SK-N-SH (cell line): ENCODE results near the gene TAX1BP1. TPM values are rescaled to one million over a fixed set of nuclear protein-coding genes. Genes with fewer than 3 reads are reported as not detected.

Experiments used
- CTCF ChIA-PET: fragments of 300-600, 350-600 bp; formaldehyde crosslinking; extraction: SDS; loops from one replicate; lab custom pipeline; 2021; lab: Yijun Ruan, JAX
- POLR2A ChIA-PET: fragments of 350-600 bp; sonication (Branson Sonifier 250); formaldehyde crosslinking; extraction: SDS; loops from one replicate; lab custom pipeline; 2020; ENCODE audit warnings: antibody characterized with exemption, inconsistent platforms; lab: Yijun Ruan, JAX
- DNase-seq: peaks from one replicate; pipeline ENCODE4 v3.0.0; 2012
- H2AFZ ChIP-seq: fragments of 200-600 bp; sonication (generic); 2 replicates; pipeline ENCODE4 v1.8.1; 2016; ENCODE audit warnings: antibody characterized with exemption, mild to moderate bottlenecking, low read depth
- H3F3A ChIP-seq: fragments of 200-600 bp; sonication (generic); replicated peaks from 2 replicates; pipeline ENCODE3; 2016; ENCODE audit warnings: antibody characterized with exemption, mild to moderate bottlenecking; ENCODE audit not compliant: insufficient read depth
- H3K27ac ChIP-seq, 2 experiments: fragments of 200-500 bp in 1 of 2; fragments of 200-600 bp in 1 of 2; sonication (Bioruptor generic) in 1 of 2; sonication (generic), shearing (Covaris generic) in 1 of 2; 2 replicates each; pipeline versions ENCODE4 v1.5.1 to v1.6.1; 2014 to 2016; ENCODE audit warnings: low read depth in 2 of 2, inconsistent platforms in 1 of 2, low read length in 1 of 2, mild to moderate bottlenecking in 1 of 2, mixed read lengths in 1 of 2
- H3K27me3 ChIP-seq: fragments of 200-600 bp; sonication (generic), shearing (Covaris generic); 2 replicates; pipeline ENCODE4 v1.6.1; 2016; ENCODE audit warnings: mixed run types; ENCODE audit not compliant: insufficient read depth
- H3K36me3 ChIP-seq, 2 experiments: fragments of 200-500 bp in 1 of 2; fragments of 200-600 bp in 1 of 2; sonication (Bioruptor generic) in 1 of 2; sonication (generic) in 1 of 2; replicated peaks in 1 of 2; 2 replicates each; pipeline versions ENCODE3 to v1.5.1; 2014 to 2016; ENCODE audit warnings: low read length in 1 of 2, mild to moderate bottlenecking in 1 of 2; ENCODE audit not compliant: insufficient read depth in 2 of 2, control insufficient read depth in 1 of 2
- H3K4me1 ChIP-seq, 2 experiments: fragments of 200-500 bp in 1 of 2; fragments of 200-600 bp in 1 of 2; sonication (Bioruptor generic) in 1 of 2; sonication (generic), shearing (Covaris generic) in 1 of 2; 2 replicates each; pipeline versions ENCODE4 v1.5.1 to v1.6.1; 2014 to 2016; ENCODE audit warnings: low read depth in 1 of 2, low read length in 1 of 2, mixed run types in 1 of 2; ENCODE audit not compliant: insufficient read depth in 2 of 2, control insufficient read depth in 1 of 2
- H3K4me2 ChIP-seq: fragments of 200-600 bp; sonication (generic), shearing (Covaris generic); 2 replicates; pipeline ENCODE4 v1.6.1; 2017; ENCODE audit warnings: mixed run types
- H3K4me3 ChIP-seq, 2 experiments: fragments of 200-500 bp in 1 of 2; fragments of 200-600 bp in 1 of 2; sonication (Bioruptor generic) in 1 of 2; sonication (generic), shearing (Covaris generic) in 1 of 2; 2 replicates each; pipeline versions ENCODE4 v1.5.1 to v1.8.1; 2014 to 2016; ENCODE audit warnings: low read depth in 2 of 2, inconsistent platforms in 1 of 2, low read length in 1 of 2, mild to moderate bottlenecking in 1 of 2, mixed read lengths in 1 of 2, moderate library complexity in 1 of 2
- H3K79me2 ChIP-seq: fragments of 200-600 bp; sonication (generic); 2 replicates; pipeline ENCODE4 v1.8.1; 2017; ENCODE audit warnings: mild to moderate bottlenecking; ENCODE audit not compliant: insufficient read depth
- H3K9ac ChIP-seq: fragments of 200-600 bp; sonication (generic); 2 replicates; pipeline ENCODE4 v1.6.1; 2017; ENCODE audit warnings: mixed run types
- H3K9me2 ChIP-seq: fragments of 200-600 bp; sonication (generic); 2 replicates; pipeline ENCODE4 v1.6.1; 2017; ENCODE audit warnings: mixed run types
- H3K9me3 ChIP-seq: fragments of 200-600 bp; sonication (generic); 2 replicates; pipeline ENCODE4 v1.6.1; 2017; ENCODE audit warnings: mixed run types, mild to moderate bottlenecking, moderate library complexity
- H4K20me1 ChIP-seq: fragments of 200-600 bp; sonication (generic); 2 replicates; pipeline ENCODE4 v1.6.1; 2017; ENCODE audit warnings: mild to moderate bottlenecking, mixed run types; ENCODE audit not compliant: insufficient read depth
- CHD2 ChIP-seq: fragments of 150-350 bp; IDR thresholded peaks from 2 replicates; pipeline ENCODE4 v1.6.1; 2018; ENCODE audit warnings: low read length; ENCODE audit not compliant: partially characterized antibody
- ELF1 ChIP-seq: IDR thresholded peaks from 2 replicates; pipeline ENCODE4 v1.4.0; 2012
- EZH2phosphoT487 ChIP-seq: fragments of 200-600 bp; sonication (generic); IDR thresholded peaks from 2 replicates; pipeline ENCODE4 v1.6.1; 2017; ENCODE audit warnings: low read depth, mixed run types, mild to moderate bottlenecking, antibody characterized with exemption, moderate library complexity, borderline replicate concordance
- FOXJ3 ChIP-seq: sonication (generic); formaldehyde crosslinking; IDR thresholded peaks from 2 replicates; pipeline ENCODE4 v1.5.1; 2020; ENCODE audit warnings: mild to moderate bottlenecking, missing genetic modification reagents
- FOXM1 ChIP-seq: IDR thresholded peaks from 2 replicates; pipeline ENCODE4 v1.4.0; 2012; ENCODE audit warnings: low read depth, mild to moderate bottlenecking
- GATA2 ChIP-seq: sonication (generic); formaldehyde crosslinking; IDR thresholded peaks from 2 replicates; pipeline ENCODE4 v1.5.0; 2020; ENCODE audit warnings: mild to moderate bottlenecking, missing genetic modification reagents
- MXI1 ChIP-seq: IDR thresholded peaks from 2 replicates; pipeline ENCODE4 v1.6.1; 2012; ENCODE audit warnings: mild to moderate bottlenecking, low read depth, low read length, improper control_type of control experiment
- POLR2AphosphoS5 ChIP-seq: IDR thresholded peaks from 2 replicates; pipeline ENCODE4 v1.6.1; 2012; ENCODE audit warnings: low read depth, low read length
- RFX5 ChIP-seq: IDR thresholded peaks from 2 replicates; pipeline ENCODE4 v1.6.1; 2012; ENCODE audit warnings: mild to moderate bottlenecking, improper control_type of control experiment, low read length
- RXRA ChIP-seq: IDR thresholded peaks from 2 replicates; pipeline ENCODE4 v1.4.0; 2012; ENCODE audit warnings: low read depth, mild to moderate bottlenecking, borderline replicate concordance
- SIN3A ChIP-seq: IDR thresholded peaks from 2 replicates; pipeline ENCODE4 v1.6.1; 2012; ENCODE audit warnings: low read depth, mild to moderate bottlenecking, low read length, moderate library complexity, borderline replicate concordance
- SMC3 ChIP-seq: IDR thresholded peaks from 2 replicates; pipeline ENCODE4 v1.6.1; 2012; ENCODE audit warnings: low read depth, low read length, improper control_type of control experiment
- TCF12 ChIP-seq: IDR thresholded peaks from 2 replicates; pipeline ENCODE4 v1.4.0; 2012
- WGBS: methylation state at CpG from one replicate; pipeline ENCODE4 v1.1.6; 2017; ENCODE audit warnings: low lambda C conversion rate; 5-methylcytosine and 5-hydroxymethylcytosine counted together
- polyA plus RNA-seq, 3 experiments: library from polyadenylated mRNA; depleted of rRNA; stranded (reverse); fragments of >200 nt; gene quantifications; 2 replicates each; pipeline ENCODE4 v1.2.3, GENCODE V29; 2012
- TF ChIP-seq, protein P1 (sequence below): IDR thresholded peaks from 2 replicates; pipeline ENCODE4 v1.4.0; 2012; ENCODE audit warnings: low read depth, borderline replicate concordance
- TF ChIP-seq, protein P2 (sequence below): IDR thresholded peaks from 2 replicates; pipeline ENCODE4; 2012
- TF ChIP-seq, protein P3 (sequence below): fragments of 200-600 bp; sonication (generic); IDR thresholded peaks from 2 replicates; pipeline ENCODE4 v1.6.1; 2017; ENCODE audit warnings: antibody characterized with exemption, mild to moderate bottlenecking, moderate library complexity
- TF ChIP-seq, protein P4 (sequence below): fragments of 150-350 bp; IDR thresholded peaks from 2 replicates; pipeline ENCODE4 v1.6.1; 2017; ENCODE audit warnings: antibody characterized with exemption, low read length, low read depth, borderline replicate concordance
- TF ChIP-seq, protein P5 (sequence below): IDR thresholded peaks from 2 replicates; pipeline ENCODE4 v1.4.0; 2012; ENCODE audit warnings: low read depth
- TF ChIP-seq, protein P6 (sequence below): fragments of 150-350 bp; IDR thresholded peaks from 2 replicates; pipeline ENCODE4 v1.6.1; 2016; ENCODE audit warnings: mild to moderate bottlenecking, low read depth, low read length

TAX1BP1 gene
- polyA plus RNA-seq, 1 of the 3 experiments (the other 2 are of a cell fraction) = 70.3 TPM

DNA sequence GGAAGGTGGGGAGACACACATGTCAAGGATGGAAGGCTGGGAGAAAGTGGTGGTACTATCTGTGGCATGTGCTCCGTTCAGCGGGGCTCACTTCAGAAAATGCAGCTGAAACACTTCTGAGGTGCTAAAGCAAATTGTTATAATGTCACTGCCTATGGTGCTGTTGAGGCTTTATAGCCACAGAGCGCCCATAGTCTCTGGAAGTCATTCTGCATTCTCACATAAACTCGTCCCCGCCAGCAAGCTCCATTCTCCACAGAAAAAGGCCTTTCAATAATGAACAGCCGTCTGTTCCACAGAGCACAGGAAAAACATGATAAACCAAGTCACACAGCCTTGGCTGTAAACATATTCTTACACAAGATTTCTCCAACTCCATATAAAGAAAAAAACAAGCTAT, 131.9 kb downstream of the TAX1BP1 start:
- POLR2A ChIA-PET = no interaction called here
- CTCF ChIA-PET = interaction anchor here (0.8 to 2.5 kb wide), 6 partner anchors 9 to 676 kb away, joined by 4 to 6 read pairs (median 4); no protein-coding TSS in a partner anchor

DNA sequence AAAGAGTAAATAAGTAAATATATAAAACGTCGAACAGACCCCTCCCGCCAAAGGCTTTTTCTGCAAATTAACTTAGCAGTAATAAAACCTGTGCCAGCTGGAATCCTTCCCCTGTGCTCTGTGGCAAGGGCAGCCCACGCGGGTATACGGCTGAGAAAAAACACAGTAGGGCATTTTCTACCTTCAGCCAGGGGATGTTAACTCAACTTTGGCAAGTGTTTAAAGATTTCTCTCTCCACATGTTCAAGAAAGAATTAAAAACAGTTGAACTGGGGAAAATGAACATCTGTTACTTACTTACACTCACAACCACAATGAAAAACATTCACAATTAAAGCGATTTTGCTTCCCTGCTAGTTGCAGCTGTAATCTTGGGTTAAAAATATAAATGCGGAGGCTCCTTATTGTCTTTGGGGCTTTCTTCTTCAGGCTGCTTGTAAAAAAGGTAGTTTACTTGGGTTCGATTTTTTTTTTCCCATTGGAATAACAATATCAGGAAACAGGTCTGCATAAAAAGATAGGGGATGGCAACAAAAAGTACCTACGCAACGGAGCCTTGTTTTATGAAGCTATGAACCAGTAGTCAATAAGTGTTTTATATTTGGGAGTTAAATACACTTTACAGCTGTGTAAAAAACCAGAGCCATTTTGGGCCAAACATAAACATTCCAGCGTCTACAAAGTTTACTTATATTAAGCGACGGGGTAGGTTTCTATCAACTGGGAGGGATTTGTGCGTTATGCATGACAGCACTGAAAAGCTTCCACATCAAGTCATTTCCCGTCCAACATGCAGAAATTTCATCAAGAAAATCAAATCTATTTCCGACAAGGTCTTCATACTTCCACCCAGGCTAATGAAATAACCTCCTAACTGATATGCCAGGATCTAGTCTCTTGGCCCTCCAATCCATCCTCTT, 132.7 kb downstream of the TAX1BP1 start:
- Histone ChIP-seq H3K36me3 (no peaks in the 10 kb centered on the region), H2AFZ (no peak overlapping the region), H3K4me1 (peaks cover 7 to 10% of the 10 kb centered on the region in 2 experiments), H3K4me2 (no peak overlapping the region), H4K20me1 (no peaks in the 10 kb centered on the region), H3K79me2 (no peaks in the 10 kb centered on the region), H3K9me3 (no peaks in the 10 kb centered on the region), H3K27ac (no peak overlapping the region; a peak in 1 of 4 replicates), H3K9me2 (no peaks in the 10 kb centered on the region), H3F3A (no peaks in the 10 kb centered on the region), H3K27me3 (no peaks in the 10 kb centered on the region), H3K9ac (no peak overlapping the region), H3K4me3 (no peak overlapping the region)
- no peak for DNase-seq
- POLR2A ChIA-PET = no interaction called here
- 79% methylated on average over 17 of the region's 17 CpGs for WGBS
- CTCF ChIA-PET = interaction anchor here (0.8 to 2.5 kb wide), 6 partner anchors 9 to 676 kb away, joined by 4 to 6 read pairs (median 4); no protein-coding TSS in a partner anchor
- TF ChIP-seq MXI1 = no peak
- no peak for TF ChIP-seq CHD2
- TF ChIP-seq, protein P1, sequence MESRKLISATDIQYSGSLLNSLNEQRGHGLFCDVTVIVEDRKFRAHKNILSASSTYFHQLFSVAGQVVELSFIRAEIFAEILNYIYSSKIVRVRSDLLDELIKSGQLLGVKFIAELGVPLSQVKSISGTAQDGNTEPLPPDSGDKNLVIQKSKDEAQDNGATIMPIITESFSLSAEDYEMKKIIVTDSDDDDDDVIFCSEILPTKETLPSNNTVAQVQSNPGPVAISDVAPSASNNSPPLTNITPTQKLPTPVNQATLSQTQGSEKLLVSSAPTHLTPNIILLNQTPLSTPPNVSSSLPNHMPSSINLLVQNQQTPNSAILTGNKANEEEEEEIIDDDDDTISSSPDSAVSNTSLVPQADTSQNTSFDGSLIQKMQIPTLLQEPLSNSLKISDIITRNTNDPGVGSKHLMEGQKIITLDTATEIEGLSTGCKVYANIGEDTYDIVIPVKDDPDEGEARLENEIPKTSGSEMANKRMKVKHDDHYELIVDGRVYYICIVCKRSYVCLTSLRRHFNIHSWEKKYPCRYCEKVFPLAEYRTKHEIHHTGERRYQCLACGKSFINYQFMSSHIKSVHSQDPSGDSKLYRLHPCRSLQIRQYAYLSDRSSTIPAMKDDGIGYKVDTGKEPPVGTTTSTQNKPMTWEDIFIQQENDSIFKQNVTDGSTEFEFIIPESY = no peak
- TF ChIP-seq TCF12 = no peak
- no peak for TF ChIP-seq EZH2phosphoT487
- TF ChIP-seq, protein P2, sequence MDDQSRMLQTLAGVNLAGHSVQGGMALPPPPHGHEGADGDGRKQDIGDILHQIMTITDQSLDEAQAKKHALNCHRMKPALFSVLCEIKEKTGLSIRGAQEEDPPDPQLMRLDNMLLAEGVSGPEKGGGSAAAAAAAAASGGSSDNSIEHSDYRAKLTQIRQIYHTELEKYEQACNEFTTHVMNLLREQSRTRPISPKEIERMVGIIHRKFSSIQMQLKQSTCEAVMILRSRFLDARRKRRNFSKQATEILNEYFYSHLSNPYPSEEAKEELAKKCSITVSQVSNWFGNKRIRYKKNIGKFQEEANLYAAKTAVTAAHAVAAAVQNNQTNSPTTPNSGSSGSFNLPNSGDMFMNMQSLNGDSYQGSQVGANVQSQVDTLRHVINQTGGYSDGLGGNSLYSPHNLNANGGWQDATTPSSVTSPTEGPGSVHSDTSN = no peak
- TF ChIP-seq, protein P3, sequence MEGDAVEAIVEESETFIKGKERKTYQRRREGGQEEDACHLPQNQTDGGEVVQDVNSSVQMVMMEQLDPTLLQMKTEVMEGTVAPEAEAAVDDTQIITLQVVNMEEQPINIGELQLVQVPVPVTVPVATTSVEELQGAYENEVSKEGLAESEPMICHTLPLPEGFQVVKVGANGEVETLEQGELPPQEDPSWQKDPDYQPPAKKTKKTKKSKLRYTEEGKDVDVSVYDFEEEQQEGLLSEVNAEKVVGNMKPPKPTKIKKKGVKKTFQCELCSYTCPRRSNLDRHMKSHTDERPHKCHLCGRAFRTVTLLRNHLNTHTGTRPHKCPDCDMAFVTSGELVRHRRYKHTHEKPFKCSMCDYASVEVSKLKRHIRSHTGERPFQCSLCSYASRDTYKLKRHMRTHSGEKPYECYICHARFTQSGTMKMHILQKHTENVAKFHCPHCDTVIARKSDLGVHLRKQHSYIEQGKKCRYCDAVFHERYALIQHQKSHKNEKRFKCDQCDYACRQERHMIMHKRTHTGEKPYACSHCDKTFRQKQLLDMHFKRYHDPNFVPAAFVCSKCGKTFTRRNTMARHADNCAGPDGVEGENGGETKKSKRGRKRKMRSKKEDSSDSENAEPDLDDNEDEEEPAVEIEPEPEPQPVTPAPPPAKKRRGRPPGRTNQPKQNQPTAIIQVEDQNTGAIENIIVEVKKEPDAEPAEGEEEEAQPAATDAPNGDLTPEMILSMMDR = no peak
- TF ChIP-seq, protein P4, sequence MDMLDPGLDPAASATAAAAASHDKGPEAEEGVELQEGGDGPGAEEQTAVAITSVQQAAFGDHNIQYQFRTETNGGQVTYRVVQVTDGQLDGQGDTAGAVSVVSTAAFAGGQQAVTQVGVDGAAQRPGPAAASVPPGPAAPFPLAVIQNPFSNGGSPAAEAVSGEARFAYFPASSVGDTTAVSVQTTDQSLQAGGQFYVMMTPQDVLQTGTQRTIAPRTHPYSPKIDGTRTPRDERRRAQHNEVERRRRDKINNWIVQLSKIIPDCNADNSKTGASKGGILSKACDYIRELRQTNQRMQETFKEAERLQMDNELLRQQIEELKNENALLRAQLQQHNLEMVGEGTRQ = no peak
- TF ChIP-seq SIN3A = no peak
- TF ChIP-seq ELF1 = no peak
- no peak for TF ChIP-seq RFX5
- TF ChIP-seq SMC3 = no peak
- TF ChIP-seq FOXJ3 = no peak
- no peak for TF ChIP-seq POLR2AphosphoS5

More for the DNA sequence above, 131.9 kb downstream of the TAX1BP1 start:
- H3K9ac ChIP-seq = no peak overlapping the region
- no peaks in the 10 kb centered on the region for H3K79me2 ChIP-seq
- 89% methylated on average over 6 of the region's 6 CpGs for WGBS
- H3K27ac ChIP-seq = no peak overlapping the region
- no peaks in the 10 kb centered on the region for H3K36me3 ChIP-seq
- H3K4me2 ChIP-seq = no peak overlapping the region
- DNase-seq = no peak
- no peaks in the 10 kb centered on the region for H4K20me1 ChIP-seq
- peaks cover 7 to 10% of the 10 kb centered on the region in 2 experiments for H3K4me1 ChIP-seq
- H3K4me3 ChIP-seq = no peak overlapping the region
- no peak overlapping the region for H2AFZ ChIP-seq
- H3K9me2 ChIP-seq = no peaks in the 10 kb centered on the region
- no peaks in the 10 kb centered on the region for H3K9me3 ChIP-seq
- no peak for TF ChIP-seq RFX5
- TF ChIP-seq, protein P5, sequence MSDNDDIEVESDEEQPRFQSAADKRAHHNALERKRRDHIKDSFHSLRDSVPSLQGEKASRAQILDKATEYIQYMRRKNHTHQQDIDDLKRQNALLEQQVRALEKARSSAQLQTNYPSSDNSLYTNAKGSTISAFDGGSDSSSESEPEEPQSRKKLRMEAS = no peak
- TF ChIP-seq GATA2 = no peak
- no peak for TF ChIP-seq ELF1
- TF ChIP-seq RXRA = no peak
- TF ChIP-seq, protein P6, sequence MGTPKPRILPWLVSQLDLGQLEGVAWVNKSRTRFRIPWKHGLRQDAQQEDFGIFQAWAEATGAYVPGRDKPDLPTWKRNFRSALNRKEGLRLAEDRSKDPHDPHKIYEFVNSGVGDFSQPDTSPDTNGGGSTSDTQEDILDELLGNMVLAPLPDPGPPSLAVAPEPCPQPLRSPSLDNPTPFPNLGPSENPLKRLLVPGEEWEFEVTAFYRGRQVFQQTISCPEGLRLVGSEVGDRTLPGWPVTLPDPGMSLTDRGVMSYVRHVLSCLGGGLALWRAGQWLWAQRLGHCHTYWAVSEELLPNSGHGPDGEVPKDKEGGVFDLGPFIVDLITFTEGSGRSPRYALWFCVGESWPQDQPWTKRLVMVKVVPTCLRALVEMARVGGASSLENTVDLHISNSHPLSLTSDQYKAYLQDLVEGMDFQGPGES = no peak
- TF ChIP-seq FOXM1 = no peak
- no peaks in the 10 kb centered on the region for H3K27me3 ChIP-seq
- no peaks in the 10 kb centered on the region for H3F3A ChIP-seq
